Fibroblast of the aortic adventitia (primary cell): ENCODE data around the gene SBNO2. TPM values are rescaled to one million over a fixed set of nuclear protein-coding genes. Genes with fewer than 3 reads are reported as not detected.
A peak's percentile ranks its signal among the peaks of the same experiment; 100 is the strongest.

Source experiments
- DNase-seq: peaks from one replicate; pipeline ENCODE4 v3.0.0-alpha.2; 2010; ENCODE audit warnings: low read depth
- H3K4me3 ChIP-seq: 2 replicates; pipeline ENCODE4 v1.5.1; 2011; ENCODE audit warnings: low read depth, mild to moderate bottlenecking, control low read depth, low read length, moderate library complexity
- CTCF ChIP-seq: IDR thresholded peaks from 2 replicates; pipeline ENCODE4 v1.5.1; 2011; ENCODE audit warnings: mild to moderate bottlenecking, low read length, control low read depth, inconsistent platforms; ENCODE audit not compliant: insufficient read depth
- total RNA-seq: library from RNA; depleted of rRNA; stranded (reverse); fragments of >200 nt; gene quantifications from 2 replicates; pipeline ENCODE4 v1.2.3, GENCODE V29; 2012; ENCODE audit warnings: low replicate concordance

The SBNO2 gene
- total RNA-seq, 1 donor = 41.2 TPM

- no peak overlapping the region for H3K4me3 ChIP-seq
- peak; percentile 91 for DNase-seq
- peak; percentile 85 for TF ChIP-seq CTCF
These were observed 60.8 kb downstream of the SBNO2 start for GRCh38 chr19:1113030-1113985.

GRCh38 chr19:1112268-1113029, 61.6 kb downstream of the SBNO2 start:
- DNase-seq = no peak
- no peak overlapping the region for H3K4me3 ChIP-seq
- TF ChIP-seq CTCF = no peak

GRCh38 chr19:1111641-1112267, 62.3 kb downstream of the SBNO2 start:
- DNase-seq = no peak
- no peak for TF ChIP-seq CTCF
- no peak overlapping the region for H3K4me3 ChIP-seq

- TF ChIP-seq CTCF = no peak
- DNase-seq = peak; percentile 39
- no peak overlapping the region for H3K4me3 ChIP-seq
These were observed 63.0 kb downstream of the SBNO2 start for GRCh38 chr19:1110809-1111640.

- no peak for TF ChIP-seq CTCF
- H3K4me3 ChIP-seq = no peak overlapping the region
- DNase-seq = no peak
These were observed 64.1 kb downstream of the SBNO2 start for GRCh38 chr19:1109697-1110671.
